GM12872 (cell line): ENCODE data around the gene TNNT2.

ENCODE experiments used
- TF ChIP-seq, protein P1 (sequence below): IDR thresholded peaks from 3 replicates; pipeline ENCODE4 v1.5.1; 2011; ENCODE audit warnings: low read depth, mild to moderate bottlenecking, low read length, moderate library complexity; ENCODE audit not compliant: insufficient read depth

The TNNT2 gene

GRCh38 chr1:201332021-201332420 lies 45.5 kb downstream of the TNNT2 start:
- TF ChIP-seq, protein P1, sequence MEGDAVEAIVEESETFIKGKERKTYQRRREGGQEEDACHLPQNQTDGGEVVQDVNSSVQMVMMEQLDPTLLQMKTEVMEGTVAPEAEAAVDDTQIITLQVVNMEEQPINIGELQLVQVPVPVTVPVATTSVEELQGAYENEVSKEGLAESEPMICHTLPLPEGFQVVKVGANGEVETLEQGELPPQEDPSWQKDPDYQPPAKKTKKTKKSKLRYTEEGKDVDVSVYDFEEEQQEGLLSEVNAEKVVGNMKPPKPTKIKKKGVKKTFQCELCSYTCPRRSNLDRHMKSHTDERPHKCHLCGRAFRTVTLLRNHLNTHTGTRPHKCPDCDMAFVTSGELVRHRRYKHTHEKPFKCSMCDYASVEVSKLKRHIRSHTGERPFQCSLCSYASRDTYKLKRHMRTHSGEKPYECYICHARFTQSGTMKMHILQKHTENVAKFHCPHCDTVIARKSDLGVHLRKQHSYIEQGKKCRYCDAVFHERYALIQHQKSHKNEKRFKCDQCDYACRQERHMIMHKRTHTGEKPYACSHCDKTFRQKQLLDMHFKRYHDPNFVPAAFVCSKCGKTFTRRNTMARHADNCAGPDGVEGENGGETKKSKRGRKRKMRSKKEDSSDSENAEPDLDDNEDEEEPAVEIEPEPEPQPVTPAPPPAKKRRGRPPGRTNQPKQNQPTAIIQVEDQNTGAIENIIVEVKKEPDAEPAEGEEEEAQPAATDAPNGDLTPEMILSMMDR, result no peak

DNA sequence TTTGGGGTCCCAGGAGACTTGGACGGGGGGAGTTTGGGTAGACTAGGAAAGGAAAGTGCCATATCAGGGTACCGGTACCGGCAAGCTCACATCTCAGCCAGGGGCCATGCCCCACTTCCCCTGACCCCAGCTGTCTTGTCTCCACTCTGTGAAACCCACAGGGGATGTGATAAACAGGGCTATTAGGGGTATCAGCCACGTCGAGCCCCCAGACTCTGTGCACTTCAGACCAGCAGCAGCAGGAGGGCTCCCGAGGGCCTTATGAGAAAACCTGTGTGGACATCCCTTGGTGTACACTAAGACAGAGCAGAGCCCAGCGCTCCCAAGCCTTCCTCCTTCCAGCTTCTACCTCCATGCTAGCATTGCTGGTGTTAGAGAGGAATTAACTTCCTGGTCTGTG lies 46.3 kb downstream of the TNNT2 start:
- TF ChIP-seq, protein P1, result no peak

DNA sequence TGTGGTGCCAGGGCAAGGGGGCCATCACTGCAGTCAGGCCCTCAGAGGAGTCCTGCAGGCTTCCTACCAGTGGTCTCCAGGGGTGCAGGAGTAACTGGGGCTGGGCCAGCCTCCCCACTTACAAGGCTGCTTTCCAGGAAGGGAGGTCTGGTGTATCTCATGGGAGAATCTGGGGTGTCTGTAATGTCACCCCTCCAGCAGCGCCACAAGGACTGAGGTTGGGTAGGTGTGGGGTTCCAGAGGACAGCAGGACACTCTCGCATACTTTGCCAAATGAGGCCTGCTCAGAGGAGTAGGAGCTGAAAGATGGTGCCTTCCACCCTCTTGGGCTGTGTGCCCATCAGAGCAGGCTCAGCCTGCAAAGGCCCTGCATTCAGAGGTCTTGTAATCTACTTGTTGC lies 46.9 kb downstream of the TNNT2 start:
- TF ChIP-seq, protein P1, result no peak

DNA sequence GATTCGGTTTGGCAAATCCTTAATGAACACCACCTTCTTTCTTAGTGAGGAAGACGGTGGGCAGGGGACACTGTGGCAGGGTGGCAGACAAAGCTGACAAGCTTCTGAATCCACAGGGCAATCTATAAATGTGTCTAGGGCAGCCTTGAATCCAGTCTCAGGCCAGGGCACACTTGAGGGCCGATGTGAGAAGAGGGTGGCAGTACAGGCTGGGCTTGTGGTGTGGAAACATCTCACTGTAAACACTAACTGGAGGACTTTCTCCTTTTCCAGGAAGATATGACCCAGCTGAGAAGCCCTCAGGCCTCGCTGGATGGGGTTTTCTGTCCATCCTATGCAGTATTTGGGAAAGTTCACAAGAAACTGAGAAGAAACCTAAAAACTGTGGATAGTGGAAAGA lies 47.7 kb downstream of the TNNT2 start:
- TF ChIP-seq, protein P1, result no peak

- TF ChIP-seq, protein P1, result no peak
Observed at GRCh38 chr1:201329286-201329685, 48.2 kb downstream of the TNNT2 start.

DNA sequence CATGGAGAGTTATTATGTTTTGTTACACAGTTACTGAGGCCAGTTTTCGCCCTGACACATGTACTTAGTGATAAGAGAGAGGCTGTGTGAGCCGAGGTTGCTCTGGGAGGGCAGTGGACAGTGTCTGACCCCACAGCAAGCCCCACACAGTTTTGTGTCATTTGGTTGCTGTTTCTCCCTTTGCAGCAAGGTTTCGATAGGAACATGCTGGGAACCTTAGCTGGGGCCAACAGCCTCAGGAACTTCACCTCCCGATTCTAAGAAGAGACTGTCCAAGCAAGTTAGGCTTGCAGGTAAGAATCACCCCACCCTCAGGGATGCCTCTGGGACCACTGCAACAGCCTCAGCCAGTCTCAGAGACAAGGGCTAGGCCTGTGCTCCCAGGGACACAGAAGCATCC lies 48.9 kb downstream of the TNNT2 start:
- TF ChIP-seq, protein P1, result no peak

- TF ChIP-seq, protein P1, result no peak
Observed at GRCh38 chr1:201327687-201328240, 49.7 kb downstream of the TNNT2 start.
